Measurements from ENCODE around the gene INSM1. TPM values are rescaled to one million over a fixed set of nuclear protein-coding genes. Genes with fewer than 3 reads are reported as not detected.

INSM1 gene
- polyA plus RNA-seq, 3 donors: not detected

GRCh38 chr20:20371681-20372080 lies 3.8 kb downstream of the INSM1 start:
- Histone ChIP-seq H3K9me3 (replicated peaks in 1 of 2; ENCODE audit: control insufficient read depth in 1 of 2, insufficient read depth in 1 of 2, low read length in 2 of 2) (peaks cover 0 to 18% of the 10 kb centered on the region in 2 donors), H3K79me2 (ENCODE audit: insufficient read depth, low read length) (no peaks in the 10 kb centered on the region), H3K4me2 (replicated peaks; ENCODE audit: extremely low read depth, low read length, poor library complexity, severe bottlenecking) (no peak overlapping the region), H3K36me3 (replicated peaks in 1 of 2; ENCODE audit: control insufficient read depth in 1 of 2, insufficient read depth in 2 of 2, low read length in 2 of 2) (no peaks in the 10 kb centered on the region), H3K27ac (ENCODE audit: low read depth in 1 of 2, low read length in 2 of 2) (no peak overlapping the region), H3K27me3 (ENCODE audit: control insufficient read depth in 2 of 2, insufficient read depth in 2 of 2, low read length in 2 of 2) (peaks cover 63 to 80% of the 10 kb centered on the region in 2 donors), H3K4me1 (ENCODE audit: control insufficient read depth in 1 of 2, insufficient read depth in 2 of 2, low read length in 2 of 2) (peaks cover 17 to 31% of the 10 kb centered on the region in 2 donors), H3K9ac (ENCODE audit: insufficient read depth, low read length, poor library complexity, severe bottlenecking) (no peak overlapping the region), H3K4me3 (replicated peaks in 1 of 3; ENCODE audit: low read depth in 2 of 3, low read length in 3 of 3) (no peak overlapping the region), H4K20me1 (ENCODE audit: insufficient read depth, low read length) (no peaks in the 10 kb centered on the region), H2AFZ (ENCODE audit: insufficient read depth, low read depth, low read length, poor library complexity, severe bottlenecking) (no peak overlapping the region)
- Mint-ChIP-seq H3K4me1 (peaks cover 27% of the 10 kb centered on the region), H3K36me3 (peaks cover 5 to 6% of the 10 kb centered on the region in 2 donors), H3K4me3 (peak overlapping the region in 1 of 2 donors; percentile 81), H3K9me3 (peaks cover 0 to 7% (median 1%) of the 10 kb centered on the region in 7 donors), H3K27me3 (ENCODE audit: low read depth in 3 of 3) (peaks cover 69 to 87% (median 73%) of the 10 kb centered on the region in 3 donors), H3K27ac (no peak overlapping the region)
- no peak for DNase-seq
- no peak for TF ChIP-seq CTCF (IDR thresholded peaks at IDR 0.05)
- intact Hi-C loops (cut with micrococcal nuclease): no loop called here
- 33% methylated on average over 1 of the region's 3 CpGs for WGBS (ENCODE audit: insufficient coverage)

- peaks cover 8 to 17% of the 10 kb centered on the region in 2 donors for H3K4me1 ChIP-seq (ENCODE audit: control insufficient read depth in 1 of 2, insufficient read depth in 2 of 2, low read length in 2 of 2)
- intact Hi-C loops (cut with micrococcal nuclease): no loop called here
Observed at GRCh38 chr20:20373091-20373571, 5.2 kb downstream of the INSM1 start.

More at GRCh38 chr20:20373091-20373571, 5.2 kb downstream of the INSM1 start:
- peaks cover 2 to 4% of the 10 kb centered on the region in 2 donors for H3K36me3 Mint-ChIP-seq
- peaks cover 0 to 5% (median 0%) of the 10 kb centered on the region in 7 donors for H3K9me3 Mint-ChIP-seq
- H4K20me1 ChIP-seq (ENCODE audit: insufficient read depth, low read length): no peaks in the 10 kb centered on the region
- no peak overlapping the region for H3K4me3 ChIP-seq (replicated peaks in 1 of 3; ENCODE audit: low read depth in 2 of 3, low read length in 3 of 3)
- H2AFZ ChIP-seq (ENCODE audit: insufficient read depth, low read depth, low read length, poor library complexity, severe bottlenecking): no peak overlapping the region
- H3K79me2 ChIP-seq (ENCODE audit: insufficient read depth, low read length): no peaks in the 10 kb centered on the region
- H3K9ac ChIP-seq (ENCODE audit: insufficient read depth, low read length, poor library complexity, severe bottlenecking): no peak overlapping the region
- H3K27ac ChIP-seq (ENCODE audit: low read depth in 1 of 2, low read length in 2 of 2): no peak overlapping the region
- H3K4me1 Mint-ChIP-seq: peaks cover 19% of the 10 kb centered on the region
- H3K4me3 Mint-ChIP-seq: peak overlapping the region in 1 of 2 donors; percentile 81
- peaks cover 60 to 77% (median 63%) of the 10 kb centered on the region in 3 donors for H3K27me3 Mint-ChIP-seq (ENCODE audit: low read depth in 3 of 3)
- TF ChIP-seq CTCF (IDR thresholded peaks at IDR 0.05): no peak
- H3K27ac Mint-ChIP-seq: no peak overlapping the region
- H3K36me3 ChIP-seq (replicated peaks in 1 of 2; ENCODE audit: control insufficient read depth in 1 of 2, insufficient read depth in 2 of 2, low read length in 2 of 2): no peaks in the 10 kb centered on the region
- H3K27me3 ChIP-seq (ENCODE audit: control insufficient read depth in 2 of 2, insufficient read depth in 2 of 2, low read length in 2 of 2): peaks cover 58 to 71% of the 10 kb centered on the region in 2 donors
- 65% methylated on average over 16 of the region's 17 CpGs for WGBS (ENCODE audit: insufficient coverage)
- DNase-seq: no peak
- peaks cover 0 to 18% of the 10 kb centered on the region in 2 donors for H3K9me3 ChIP-seq (replicated peaks in 1 of 2; ENCODE audit: control insufficient read depth in 1 of 2, insufficient read depth in 1 of 2, low read length in 2 of 2)
- no peak overlapping the region for H3K4me2 ChIP-seq (replicated peaks; ENCODE audit: extremely low read depth, low read length, poor library complexity, severe bottlenecking)
